Epithelial cell of esophagus (primary cell): ENCODE data around the gene SLC23A2.

Source experiments
- DNase-seq: peaks from one replicate; pipeline ENCODE4 v3.0.0; 2010; ENCODE audit warnings: low read depth
- H3K4me3 ChIP-seq: 2 replicates; pipeline ENCODE4 v1.5.1; 2011; ENCODE audit warnings: mild to moderate bottlenecking, low read length, control low read depth
- CTCF ChIP-seq: IDR thresholded peaks from 2 replicates; pipeline ENCODE4 v1.5.1; 2011; ENCODE audit warnings: low read depth, mild to moderate bottlenecking, low read length, control low read depth, inconsistent platforms; ENCODE audit not compliant: insufficient read depth; ENCODE audit errors: missing control alignments

Gene SLC23A2

GRCh38 chr20:5003626-5004025, 2.3 kb upstream of the SLC23A2 start:
- no peak for DNase-seq
- no peak overlapping the region for H3K4me3 ChIP-seq
- TF ChIP-seq CTCF, result no peak

- DNase-seq, result no peak
- TF ChIP-seq CTCF, result no peak
- H3K4me3 ChIP-seq, result peak overlapping the region; percentile 60
These were observed 735 bp upstream of the SLC23A2 start for GRCh38 chr20:5002077-5002413.

- no peak for TF ChIP-seq CTCF
- DNase-seq, result no peak
- H3K4me3 ChIP-seq, result peak overlapping the region; percentile 59
These were observed 792 bp downstream of the SLC23A2 start for GRCh38 chr20:5000263-5001173.

- no peak for TF ChIP-seq CTCF
- no peak for DNase-seq
- no peak overlapping the region for H3K4me3 ChIP-seq
These were observed 1.5 kb downstream of the SLC23A2 start for GRCh38 chr20:4999788-5000187.

GRCh38 chr20:4998160-4998651, 3.1 kb downstream of the SLC23A2 start:
- no peak for DNase-seq
- H3K4me3 ChIP-seq, result no peak overlapping the region
- no peak for TF ChIP-seq CTCF

- no peak overlapping the region for H3K4me3 ChIP-seq
These were observed 4.1 kb downstream of the SLC23A2 start for GRCh38 chr20:4997222-4997621.

More at GRCh38 chr20:4997222-4997621, 4.1 kb downstream of the SLC23A2 start:
- DNase-seq, result no peak
- TF ChIP-seq CTCF, result no peak
